ENCODE measurements around the gene ZDHHC3.

ZDHHC3 gene

GRCh38 chr3:44926172-44926571, 49.8 kb downstream of the ZDHHC3 start:
- DNase-seq: no peak

- DNase-seq: no peak
Observed at GRCh38 chr3:44924457-44925084, 51.4 kb downstream of the ZDHHC3 start.

- no peak for DNase-seq
Observed at GRCh38 chr3:44923632-44924456, 52.1 kb downstream of the ZDHHC3 start.

- no peak for DNase-seq
Observed at GRCh38 chr3:44920081-44920480, 55.9 kb downstream of the ZDHHC3 start.

GRCh38 chr3:44918581-44918980, 57.4 kb downstream of the ZDHHC3 start:
- no peak for DNase-seq

GRCh38 chr3:44918087-44918486, 57.9 kb downstream of the ZDHHC3 start:
- no peak for DNase-seq

- DNase-seq: no peak
Observed at GRCh38 chr3:44915702-44916438, 60.1 kb downstream of the ZDHHC3 start.

- DNase-seq: no peak
Observed at GRCh38 chr3:44914936-44915335, 61.0 kb downstream of the ZDHHC3 start.

GRCh38 chr3:44913868-44914468, 62.0 kb downstream of the ZDHHC3 start:
- DNase-seq: no peak

- no peak for DNase-seq
Observed at GRCh38 chr3:44910693-44911092, 65.3 kb downstream of the ZDHHC3 start.

GRCh38 chr3:44909063-44909462, 66.9 kb downstream of the ZDHHC3 start:
- no peak for DNase-seq

- DNase-seq: no peak
Observed at GRCh38 chr3:44907612-44908011, 68.4 kb downstream of the ZDHHC3 start.

- DNase-seq: no peak
Observed at GRCh38 chr3:44906997-44907396, 69.0 kb downstream of the ZDHHC3 start.

- DNase-seq: no peak
Observed at GRCh38 chr3:44905446-44906157, 70.4 kb downstream of the ZDHHC3 start.

- no peak for DNase-seq
Observed at GRCh38 chr3:44903751-44904150, 72.2 kb downstream of the ZDHHC3 start.

GRCh38 chr3:44903314-44903713, 72.7 kb downstream of the ZDHHC3 start:
- no peak for DNase-seq

GRCh38 chr3:44902628-44903027, 73.3 kb downstream of the ZDHHC3 start:
- DNase-seq: no peak

GRCh38 chr3:44899683-44900367, 76.1 kb downstream of the ZDHHC3 start:
- DNase-seq: no peak

- DNase-seq: no peak
Observed at GRCh38 chr3:44896440-44896839, 79.5 kb downstream of the ZDHHC3 start.

GRCh38 chr3:44894485-44894884, 81.5 kb downstream of the ZDHHC3 start:
- no peak for DNase-seq

GRCh38 chr3:44893097-44893496, 82.9 kb downstream of the ZDHHC3 start:
- DNase-seq: no peak

GRCh38 chr3:44892689-44893088, 83.3 kb downstream of the ZDHHC3 start:
- DNase-seq: no peak
